Sigmoid colon (tissue), 7 donors: ENCODE results near the gene ALDH18A1. TPM values are rescaled to one million over a fixed set of nuclear protein-coding genes. Genes with fewer than 3 reads are reported as not detected.

Experiments used
- DNase-seq: peaks from one replicate; pipeline ENCODE4 v3.0.0-alpha.2; 2019
- H3K27ac ChIP-seq, 4 donors: fragments of 200-600 bp; sonication (generic); one replicate each; pipeline ENCODE4 v1.5.1; 2016 to 2019; ENCODE audit warnings: mild to moderate bottlenecking in 1 of 4
- H3K27me3 ChIP-seq, 3 donors: fragments of 200-600 bp; sonication (generic); one replicate each; pipeline ENCODE4 v1.5.1; 2019; ENCODE audit warnings: mild to moderate bottlenecking in 1 of 3
- H3K36me3 ChIP-seq, 4 donors: fragments of 200-600 bp; sonication (generic); one replicate each; pipeline ENCODE4 v1.5.1; 2016 to 2019
- H3K4me1 ChIP-seq, 4 donors: fragments of 200-600 bp; sonication (generic); one replicate each; pipeline ENCODE4 v1.5.1; 2017 to 2019
- H3K4me3 ChIP-seq, 4 donors: fragments of 200-600 bp; sonication (generic); one replicate each; pipeline ENCODE4 v1.5.1; 2017 to 2019; ENCODE audit warnings: mild to moderate bottlenecking in 2 of 4, moderate library complexity in 1 of 4
- H3K9me3 ChIP-seq, 4 donors: fragments of 200-600 bp in 3 of 4; sonication (generic) in 3 of 4; one replicate each; pipeline versions ENCODE4 v1.5.1 to v1.6.1; 2013 to 2019
- EP300 ChIP-seq, 4 donors: sonication (generic); formaldehyde crosslinking; IDR thresholded peaks; one replicate each; pipeline ENCODE4 v1.6.1; 2017; ENCODE audit warnings: antibody characterized with exemption in 4 of 4
- POLR2A ChIP-seq, 2 donors: fragments of 450-650 bp; IDR thresholded peaks; one replicate each; pipeline ENCODE4 v1.6.1; 2016; ENCODE audit warnings: antibody characterized with exemption in 2 of 2, mild to moderate bottlenecking in 2 of 2, moderate library complexity in 2 of 2
- POLR2AphosphoS5 ChIP-seq, 4 donors: sonication (generic); formaldehyde crosslinking; IDR thresholded peaks; one replicate each; pipeline ENCODE4 v1.6.1; 2017; ENCODE audit warnings: antibody characterized with exemption in 4 of 4
- WGBS, 2 donors: extraction: QIAGEN DNeasy Blood & Tissue Kit; methylation state at CpG; one replicate each; pipeline ENCODE4 v1.1.7; 2013; 5-methylcytosine and 5-hydroxymethylcytosine counted together
- intact Hi-C: fragments of 100-400 bp; cut with DNase I; formaldehyde crosslinking; loops from one replicate; pipeline ENCODE4 v1.15.1; 2023
- polyA plus RNA-seq, 3 donors: library from polyadenylated mRNA; stranded (reverse); fragments of 200-250 nt; gene quantifications; one replicate each; pipeline ENCODE4 v1.2.3, GENCODE V29; 2013
- total RNA-seq, 4 donors: library from RNA; depleted of rRNA; stranded (reverse); fragments of >200 nt; gene quantifications; one replicate each; pipeline ENCODE4 v1.1.0, GENCODE V29; 2016
- TF ChIP-seq, protein P1 (sequence below), 4 experiments: fragments of 450-650 bp in 3 of 4; fragments of 200-600 bp in 1 of 4; IDR thresholded peaks; one replicate each; pipeline ENCODE4 v1.5.1; 2016 to 2019; ENCODE audit warnings: antibody characterized with exemption in 4 of 4, mild to moderate bottlenecking in 3 of 4, moderate library complexity in 2 of 4
- donor health status: healthy with polysubstance abuse.
- donor health status: Bipolar disorder and iron deficiency.
- donor health status: healthy.

The ALDH18A1 gene
- total and polyA plus RNA-seq, 7 donors = 17.1 to 42.1 (median 24.6) TPM

DNA sequence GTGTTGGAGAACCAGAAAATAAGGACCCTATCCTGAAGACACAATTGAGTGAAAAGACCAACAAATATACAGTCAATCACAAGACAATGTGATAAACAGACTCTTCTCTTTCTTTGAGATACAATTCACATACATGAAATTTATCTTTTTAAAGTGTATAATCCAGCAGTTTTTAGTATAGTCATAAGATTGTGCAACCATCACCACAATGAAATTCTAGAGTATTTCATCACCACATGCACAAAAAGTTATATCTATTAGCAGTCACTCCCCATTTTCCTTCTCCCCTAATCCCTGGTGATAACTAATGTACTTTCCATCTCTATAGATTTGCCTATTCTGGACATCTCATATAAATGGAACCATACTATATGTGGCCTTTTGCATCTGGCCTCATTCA, 87.1 kb downstream of the ALDH18A1 start:
- Histone ChIP-seq H3K4me3 (no peak overlapping the region), H3K36me3 (no peaks in the 10 kb centered on the region), H3K27ac (no peak overlapping the region), H3K27me3 (no peaks in the 10 kb centered on the region), H3K9me3 (no peaks in the 10 kb centered on the region), H3K4me1 (peaks cover 0 to 43% (median 33%) of the 10 kb centered on the region in 4 donors)
- DNase-seq = no peak
- intact Hi-C loops = no loop called here
- TF ChIP-seq EP300 (IDR thresholded peaks at IDR 0.05) = no peak
- TF ChIP-seq POLR2AphosphoS5 (IDR thresholded peaks at IDR 0.05) = no peak
- no peak for TF ChIP-seq POLR2A (IDR thresholded peaks at IDR 0.05)
- TF ChIP-seq, protein P1, sequence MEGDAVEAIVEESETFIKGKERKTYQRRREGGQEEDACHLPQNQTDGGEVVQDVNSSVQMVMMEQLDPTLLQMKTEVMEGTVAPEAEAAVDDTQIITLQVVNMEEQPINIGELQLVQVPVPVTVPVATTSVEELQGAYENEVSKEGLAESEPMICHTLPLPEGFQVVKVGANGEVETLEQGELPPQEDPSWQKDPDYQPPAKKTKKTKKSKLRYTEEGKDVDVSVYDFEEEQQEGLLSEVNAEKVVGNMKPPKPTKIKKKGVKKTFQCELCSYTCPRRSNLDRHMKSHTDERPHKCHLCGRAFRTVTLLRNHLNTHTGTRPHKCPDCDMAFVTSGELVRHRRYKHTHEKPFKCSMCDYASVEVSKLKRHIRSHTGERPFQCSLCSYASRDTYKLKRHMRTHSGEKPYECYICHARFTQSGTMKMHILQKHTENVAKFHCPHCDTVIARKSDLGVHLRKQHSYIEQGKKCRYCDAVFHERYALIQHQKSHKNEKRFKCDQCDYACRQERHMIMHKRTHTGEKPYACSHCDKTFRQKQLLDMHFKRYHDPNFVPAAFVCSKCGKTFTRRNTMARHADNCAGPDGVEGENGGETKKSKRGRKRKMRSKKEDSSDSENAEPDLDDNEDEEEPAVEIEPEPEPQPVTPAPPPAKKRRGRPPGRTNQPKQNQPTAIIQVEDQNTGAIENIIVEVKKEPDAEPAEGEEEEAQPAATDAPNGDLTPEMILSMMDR (IDR thresholded peaks at IDR 0.05) = no peak

DNA sequence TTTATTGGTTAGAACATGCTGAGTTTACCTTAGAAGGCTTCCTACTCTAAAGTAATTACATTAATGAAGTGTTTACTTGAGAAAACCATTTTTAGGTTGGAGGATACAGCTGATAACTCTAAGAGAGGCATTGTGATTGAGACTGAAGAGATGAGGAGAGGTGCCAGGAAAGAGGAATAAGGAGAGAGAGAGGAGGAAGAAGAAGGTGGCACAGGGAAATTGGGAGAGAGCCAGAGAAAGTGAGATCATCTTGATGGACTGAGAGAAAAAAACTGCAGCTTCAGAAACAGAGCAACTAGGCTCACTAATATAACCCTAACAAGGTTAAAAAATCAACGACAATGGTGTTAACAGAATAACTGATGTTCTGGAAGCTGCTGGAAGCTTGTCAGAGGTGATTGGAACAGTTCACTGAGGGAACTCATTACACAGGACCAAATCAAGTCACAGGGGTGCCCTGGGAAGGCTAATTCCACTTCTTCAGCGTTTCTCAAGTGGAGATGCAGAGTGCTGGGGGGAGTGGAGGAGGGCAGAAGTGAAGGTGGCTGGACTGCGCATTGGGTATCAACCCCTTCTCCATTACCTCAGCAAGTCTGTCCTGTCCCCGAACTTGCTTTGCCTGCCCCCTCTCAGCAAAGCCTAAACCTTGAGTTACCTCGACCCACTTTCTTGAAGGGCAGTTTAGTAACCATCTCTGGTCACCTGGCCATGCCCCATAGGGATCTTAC, 88.4 kb downstream of the ALDH18A1 start:
- DNase-seq = no peak
- TF ChIP-seq EP300 (IDR thresholded peaks at IDR 0.05) (no peak), POLR2A (IDR thresholded peaks at IDR 0.05) (no peak), POLR2AphosphoS5 (IDR thresholded peaks at IDR 0.05) (no peak)
- TF ChIP-seq, protein P1 (IDR thresholded peaks at IDR 0.05) = no peak
- no peaks in the 10 kb centered on the region for H3K36me3 ChIP-seq
- no peak overlapping the region for H3K4me3 ChIP-seq
- no peaks in the 10 kb centered on the region for H3K27me3 ChIP-seq
- 68 to 72% methylated on average over 5 of the region's 5 CpGs for WGBS, 2 donors
- H3K9me3 ChIP-seq = no peaks in the 10 kb centered on the region
- intact Hi-C loops = no loop called here
- peak overlapping the region; percentile 31 to 98 (median 83) for H3K27ac ChIP-seq
- H3K4me1 ChIP-seq = peaks cover 0 to 44% (median 33%) of the 10 kb centered on the region in 4 donors

DNA sequence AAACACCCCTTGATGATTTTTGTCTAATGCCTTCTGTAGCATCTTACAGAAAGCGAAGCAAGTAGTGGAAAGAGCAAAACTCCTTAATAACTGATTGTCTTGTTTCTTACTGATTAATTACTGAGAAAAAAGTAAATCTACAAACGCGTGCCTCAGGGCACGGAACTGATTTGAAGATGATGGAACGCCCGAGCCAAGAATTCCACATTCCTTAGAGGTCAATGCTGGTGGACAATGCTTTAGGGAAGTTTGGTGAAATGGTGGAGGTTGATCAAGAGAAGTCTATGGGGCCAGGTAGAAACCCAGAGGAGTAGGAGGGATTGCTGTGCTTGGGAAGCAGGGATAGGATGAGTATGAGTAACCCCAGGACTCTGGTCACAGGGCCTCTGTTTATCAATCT, 90.4 kb downstream of the ALDH18A1 start:
- DNase-seq = no peak
- H3K27ac ChIP-seq = peak overlapping the region; percentile 70 to 98 (median 87)
- WGBS, 2 donors = 95 to 96% methylated on average over 6 of the region's 6 CpGs
- H3K36me3 ChIP-seq = no peaks in the 10 kb centered on the region
- peaks cover 0 to 57% (median 48%) of the 10 kb centered on the region in 4 donors for H3K4me1 ChIP-seq
- intact Hi-C loops = no loop called here
- H3K27me3 ChIP-seq = no peaks in the 10 kb centered on the region
- H3K4me3 ChIP-seq = no peak overlapping the region
- H3K9me3 ChIP-seq = no peaks in the 10 kb centered on the region
- TF ChIP-seq, protein P1 (IDR thresholded peaks at IDR 0.05) = no peak
- TF ChIP-seq EP300 (IDR thresholded peaks at IDR 0.05) (peak in 2 of 4 donors; percentile 20 to 29), POLR2AphosphoS5 (IDR thresholded peaks at IDR 0.05) (peak in 1 of 4 donors; percentile 20), POLR2A (IDR thresholded peaks at IDR 0.05) (no peak)

DNA sequence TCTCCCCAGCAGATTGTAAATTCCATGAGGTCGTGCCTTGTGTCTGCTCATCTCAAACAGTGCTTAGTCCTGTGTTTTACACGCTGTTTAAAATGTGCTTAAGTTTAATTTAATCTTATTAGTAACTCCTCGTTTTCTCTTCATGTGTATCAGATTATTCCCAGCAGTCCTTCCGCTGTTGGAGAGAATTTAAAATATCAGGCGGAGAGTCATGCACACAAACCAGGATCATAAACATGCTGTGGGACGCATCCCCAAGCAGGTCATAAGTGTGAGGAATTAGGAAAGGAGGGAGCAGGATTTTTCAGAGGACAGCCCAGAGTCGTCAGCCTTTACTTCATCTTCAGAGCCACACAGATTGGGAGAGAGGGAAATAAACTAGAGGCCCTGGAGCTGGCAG, 91.2 kb downstream of the ALDH18A1 start:
- DNase-seq = no peak
- no peak for TF ChIP-seq EP300 (IDR thresholded peaks at IDR 0.05)
- peak overlapping the region; percentile 70 to 98 (median 87) for H3K27ac ChIP-seq
- H3K36me3 ChIP-seq = no peaks in the 10 kb centered on the region
- H3K9me3 ChIP-seq = no peaks in the 10 kb centered on the region
- no peak overlapping the region for H3K4me3 ChIP-seq
- H3K4me1 ChIP-seq = peaks cover 0 to 57% (median 48%) of the 10 kb centered on the region in 4 donors
- WGBS, 2 donors = 74 to 75% methylated on average over 7 of the region's 7 CpGs
- no peaks in the 10 kb centered on the region for H3K27me3 ChIP-seq
- intact Hi-C loops = no loop called here

DNA sequence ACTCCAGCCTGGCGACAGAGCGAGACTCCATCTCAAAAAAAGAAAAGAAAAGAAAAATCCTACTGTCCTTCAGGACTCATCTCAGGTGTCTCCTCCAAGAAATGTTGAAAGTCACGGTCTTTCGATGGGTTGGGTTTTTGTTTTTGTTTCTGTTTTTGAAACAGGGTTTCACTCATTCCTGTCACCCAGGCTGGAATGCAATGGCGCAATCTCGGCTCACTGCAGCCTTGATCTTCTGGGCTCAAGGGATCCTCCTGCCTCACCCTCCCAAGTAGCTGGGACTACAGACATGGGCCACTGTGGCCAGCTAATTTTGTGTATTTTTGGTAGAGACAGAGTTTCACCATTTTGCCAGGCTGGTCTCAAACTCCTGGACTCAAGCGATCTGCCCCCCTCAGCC, 92.2 kb downstream of the ALDH18A1 start:
- Histone ChIP-seq H3K4me1 (peaks cover 0 to 57% (median 48%) of the 10 kb centered on the region in 4 donors), H3K36me3 (no peaks in the 10 kb centered on the region), H3K27me3 (no peaks in the 10 kb centered on the region), H3K27ac (peak overlapping the region; percentile 70 to 98 (median 87)), H3K4me3 (no peak overlapping the region), H3K9me3 (no peaks in the 10 kb centered on the region)
- TF ChIP-seq POLR2A (IDR thresholded peaks at IDR 0.05) = no peak
- TF ChIP-seq, protein P1 (IDR thresholded peaks at IDR 0.05) = no peak
- no peak for TF ChIP-seq EP300 (IDR thresholded peaks at IDR 0.05)
- TF ChIP-seq POLR2AphosphoS5 (IDR thresholded peaks at IDR 0.05) = no peak
- 92 to 97% methylated on average over 7 of the region's 7 CpGs for WGBS, 2 donors
- intact Hi-C loops = no loop called here
- DNase-seq = no peak
